Omental fat pad (tissue), 4 donors: ENCODE results near the gene LRRC61. TPM values are rescaled to one million over a fixed set of nuclear protein-coding genes. Genes with fewer than 3 reads are reported as not detected.

Experiments used
- ATAC-seq: fragments of 150-250 bp; one replicate; pipeline ENCODE4 v1.9.1; 2016; ENCODE audit warnings: mild to moderate bottlenecking, moderate library complexity; ENCODE audit not compliant: low FRiP score
- DNase-seq: peaks from one replicate; pipeline ENCODE4 v3.0.0-alpha.2; 2019; ENCODE audit warnings: low spot score
- CTCF ChIP-seq, 3 donors: fragments of 450-650 bp; IDR thresholded peaks; one replicate each; pipeline ENCODE4 v1.5.1; 2016 to 2017; ENCODE audit warnings: antibody characterized with exemption in 3 of 3, mild to moderate bottlenecking in 3 of 3, moderate library complexity in 2 of 3
- total RNA-seq, 4 donors: library from RNA; depleted of rRNA; stranded (reverse); fragments of >200 nt; gene quantifications; one replicate each; pipeline ENCODE4 v1.1.0, GENCODE V29; 2016

Gene LRRC61
- total RNA-seq, 4 donors from 2014 or later = 3.2 to 13.4 (median 8.6) TPM

GRCh38 chr7:150335774-150336112 lies 12.6 kb downstream of the LRRC61 start:
- DNase-seq (no peak), ATAC-seq (no peak)
- TF ChIP-seq CTCF (IDR thresholded peaks at IDR 0.05) = no peak

GRCh38 chr7:150336746-150337145 lies 13.6 kb downstream of the LRRC61 start:
- no peak for ATAC-seq
- no peak for TF ChIP-seq CTCF (IDR thresholded peaks at IDR 0.05)
- no peak for DNase-seq

GRCh38 chr7:150337179-150337578 lies 14.0 kb downstream of the LRRC61 start:
- TF ChIP-seq CTCF (IDR thresholded peaks at IDR 0.05) = no peak
- ATAC-seq (no peak), DNase-seq (no peak)

GRCh38 chr7:150337659-150338081 lies 14.5 kb downstream of the LRRC61 start:
- no peak for ATAC-seq
- DNase-seq = no peak
- TF ChIP-seq CTCF (IDR thresholded peaks at IDR 0.05) = no peak

- ATAC-seq = no peak
- DNase-seq = no peak
- TF ChIP-seq CTCF (IDR thresholded peaks at IDR 0.05) = no peak
These were observed 15.1 kb downstream of the LRRC61 start for GRCh38 chr7:150338166-150338829.

- DNase-seq = no peak
- ATAC-seq = no peak
- no peak for TF ChIP-seq CTCF (IDR thresholded peaks at IDR 0.05)
These were observed 16.3 kb downstream of the LRRC61 start for GRCh38 chr7:150339409-150339809.

GRCh38 chr7:150340024-150340749 lies 17.0 kb downstream of the LRRC61 start:
- no peak for TF ChIP-seq CTCF (IDR thresholded peaks at IDR 0.05)
- DNase-seq (no peak), ATAC-seq (peak; percentile 37)
